IPS-NIHi7 (cell line): Measurements from ENCODE around the gene TRIM47.
"Not testable (repeated sequence)": the region's sequence is repeated elsewhere in the genome, so short reads cannot be mapped to it uniquely, and the experiment has no call there.

ENCODE experiments used
- DNase-seq: peaks from one replicate; pipeline ENCODE4 v3.0.0; 2012; ENCODE audit warnings: mixed read lengths; ENCODE audit errors: extremely low spot score

TRIM47 gene

GRCh38 chr17:75870228-75870627, 8.2 kb downstream of the TRIM47 start:
- not testable (repeated sequence) for DNase-seq

- DNase-seq, result no peak
Observed at GRCh38 chr17:75869282-75870141, 8.9 kb downstream of the TRIM47 start.

- not testable (repeated sequence) for DNase-seq
Observed at GRCh38 chr17:75868730-75869281, 9.6 kb downstream of the TRIM47 start.

- DNase-seq, result not testable (repeated sequence)
Observed at GRCh38 chr17:75865404-75866188, 12.8 kb downstream of the TRIM47 start.

- not testable (repeated sequence) for DNase-seq
Observed at GRCh38 chr17:75864887-75865286, 13.5 kb downstream of the TRIM47 start.

- DNase-seq, result peak; percentile 62
Observed at GRCh38 chr17:75864448-75864871, 13.9 kb downstream of the TRIM47 start.

GRCh38 chr17:75861927-75862317, 16.5 kb downstream of the TRIM47 start:
- no peak for DNase-seq

GRCh38 chr17:75859358-75859757, 19.0 kb downstream of the TRIM47 start:
- DNase-seq, result not testable (repeated sequence)

GRCh38 chr17:75856062-75856756, 22.2 kb downstream of the TRIM47 start:
- peak; percentile 34 for DNase-seq

- DNase-seq, result peak; percentile 97
Observed at GRCh38 chr17:75855310-75856061, 22.9 kb downstream of the TRIM47 start, which contains the start of gene WBP2. Gene WBP2 (minus strand): TSS chr17:75855335. CDS start chr17:75855297, 38 bp downstream.

- DNase-seq, result peak; percentile 54
Observed at GRCh38 chr17:75854881-75855309, 23.5 kb downstream of the TRIM47 start.

- DNase-seq, result no peak
Observed at GRCh38 chr17:75854101-75854748, 24.2 kb downstream of the TRIM47 start.

- no peak for DNase-seq
Observed at GRCh38 chr17:75853433-75853832, 24.9 kb downstream of the TRIM47 start.

GRCh38 chr17:75851693-75851991, 26.7 kb downstream of the TRIM47 start:
- not testable (repeated sequence) for DNase-seq

- no peak for DNase-seq
Observed at GRCh38 chr17:75850928-75851692, 27.3 kb downstream of the TRIM47 start.

GRCh38 chr17:75849724-75850123, 28.7 kb downstream of the TRIM47 start:
- no peak for DNase-seq

- DNase-seq, result no peak
Observed at GRCh38 chr17:75849279-75849646, 29.1 kb downstream of the TRIM47 start.

GRCh38 chr17:75848523-75849278, 29.7 kb downstream of the TRIM47 start:
- DNase-seq, result peak; percentile 72
